T-helper 1 cell treated with Interleukin-12 subunit alpha and Interleukin-12 subunit beta and Interleukin-4 antibody, amounts not matched to agents 30 μg/mL and 1 μg/mL, for 36 hours (primary cell): Measurements from ENCODE around the gene SAMD9L.

Experiments used
- H3K27ac Mint-ChIP-seq: one replicate; pipeline ENCODE4 v1.8.0; 2021; ENCODE audit warnings: mild to moderate bottlenecking, mixed read lengths
- H3K27me3 Mint-ChIP-seq: one replicate; pipeline ENCODE4 v1.8.0; 2021; ENCODE audit warnings: low read depth, mixed read lengths
- H3K36me3 Mint-ChIP-seq: one replicate; pipeline ENCODE4 v1.8.0; 2021; ENCODE audit warnings: low read depth, mixed read lengths
- H3K4me1 Mint-ChIP-seq: one replicate; pipeline ENCODE4 v1.8.0; 2021; ENCODE audit warnings: low read depth, mixed read lengths
- H3K4me3 Mint-ChIP-seq: one replicate; pipeline ENCODE4 v1.8.0; 2021; ENCODE audit warnings: mild to moderate bottlenecking, moderate library complexity, mixed read lengths
- H3K9me3 Mint-ChIP-seq: one replicate; pipeline ENCODE4 v1.8.0; 2021; ENCODE audit warnings: mixed read lengths

Gene SAMD9L

DNA sequence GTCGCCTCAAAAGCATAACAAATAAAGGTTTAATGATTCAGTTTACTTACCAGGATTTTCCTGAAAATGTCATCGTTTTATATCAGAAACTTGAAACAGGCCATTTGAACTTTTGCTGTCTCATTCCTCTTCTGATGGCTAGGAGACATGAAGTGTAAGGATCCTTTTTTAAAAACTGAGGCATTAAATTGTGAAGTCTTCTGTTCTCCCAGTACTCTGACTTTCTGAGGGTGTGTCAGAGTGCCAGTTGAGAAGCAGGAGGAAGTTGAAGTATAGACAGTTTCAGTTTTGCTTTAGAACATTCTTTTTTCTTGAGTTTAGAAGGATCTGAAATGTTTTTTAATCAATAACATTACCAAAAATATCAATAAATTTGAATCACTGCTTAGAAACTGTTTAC, at the start of gene SAMD9L:
Gene SAMD9L, minus strand, starts transcription at position 242 of the 400 bp plus-strand sequence. CDS start 12,414 bp downstream, outside the sequence.
- Mint-ChIP-seq H3K27ac (peak within 1 kb of the TSS; percentile 96), H3K27me3 (no peaks in the 10 kb centered on the region), H3K36me3 (peaks cover 35% of the 10 kb centered on the region), H3K9me3 (peaks cover 4% of the 10 kb centered on the region), H3K4me3 (peak within 1 kb of the TSS; percentile 96), H3K4me1 (peaks cover 40% of the 10 kb centered on the region)

DNA sequence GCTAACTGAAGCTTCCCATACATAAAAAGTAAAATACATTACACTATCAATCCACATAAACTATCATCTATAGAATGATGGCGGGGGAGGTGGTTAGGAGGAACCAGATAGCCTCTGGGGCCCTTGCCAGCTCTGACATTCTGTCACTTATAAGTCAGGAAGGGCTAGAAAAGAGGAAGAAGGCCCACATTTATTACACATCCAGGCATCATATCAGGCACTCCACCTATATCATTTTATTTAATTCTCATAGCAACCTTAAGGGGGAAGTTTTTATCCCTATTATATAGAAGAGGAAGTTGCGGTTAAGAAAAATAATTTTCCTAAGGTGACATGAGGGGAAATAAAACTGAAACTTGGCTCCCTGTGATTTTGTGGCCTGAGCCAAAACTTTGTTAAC, 48.2 kb upstream of the SAMD9L start:
- Mint-ChIP-seq H3K27ac (no peak overlapping the region), H3K27me3 (peaks cover 56% of the 10 kb centered on the region), H3K36me3 (no peaks in the 10 kb centered on the region), H3K4me3 (no peak overlapping the region), H3K4me1 (no peaks in the 10 kb centered on the region), H3K9me3 (no peaks in the 10 kb centered on the region)

DNA sequence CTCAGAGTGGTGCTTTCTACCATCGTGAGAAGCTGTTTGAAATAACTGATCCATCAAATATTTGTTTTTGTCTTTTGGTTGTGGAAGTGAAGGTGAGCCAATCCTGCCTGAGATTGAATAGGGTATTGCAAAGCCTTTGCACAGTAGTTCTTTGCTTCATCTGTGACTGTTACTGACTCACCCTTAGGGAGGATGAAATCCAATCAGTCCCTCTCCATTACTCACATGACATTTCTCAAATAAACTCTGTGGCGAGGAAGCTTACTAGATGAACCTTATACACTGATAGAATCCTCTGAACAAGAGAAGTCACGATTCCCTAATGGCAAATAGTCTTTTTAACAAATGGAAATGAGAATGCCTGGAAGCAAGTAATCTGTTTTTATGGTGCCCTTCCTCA, 46.2 kb upstream of the SAMD9L start:
- H3K27me3 Mint-ChIP-seq = peaks cover 53% of the 10 kb centered on the region

DNA sequence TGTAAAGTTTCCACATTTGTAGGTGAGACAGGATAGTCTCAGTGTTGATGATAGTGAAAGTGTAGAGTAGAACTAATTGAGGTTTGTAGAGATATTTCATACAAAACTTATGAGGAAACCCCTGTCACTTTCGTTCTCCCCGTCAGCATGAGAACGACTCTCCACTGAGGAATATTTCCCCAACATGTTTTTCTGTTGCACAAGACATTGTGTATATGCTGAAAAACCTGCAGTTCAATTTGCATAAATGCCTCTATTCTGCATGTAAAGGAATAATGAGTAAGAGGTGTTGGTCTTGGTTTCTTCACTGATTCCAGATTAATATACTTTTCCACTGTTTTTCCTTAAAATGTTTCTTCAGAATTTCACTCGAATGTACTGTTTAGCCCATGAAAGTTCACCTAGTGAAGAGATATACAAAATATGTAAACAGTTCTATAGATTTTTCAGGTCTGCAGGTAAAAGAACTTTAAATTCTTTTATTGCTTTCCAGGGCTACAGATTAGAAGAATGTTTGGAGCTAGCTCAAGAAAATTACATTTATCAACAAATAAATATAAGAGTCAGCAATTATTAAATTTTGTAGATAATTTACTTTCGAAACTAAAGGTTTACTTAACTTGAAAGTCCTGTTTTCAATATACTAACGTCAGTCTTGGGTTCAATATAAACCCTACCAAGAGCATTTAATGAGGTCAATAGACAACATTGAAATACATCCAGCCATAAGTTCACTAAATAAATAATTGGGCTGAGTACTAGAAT, 40.9 kb upstream of the SAMD9L start:
- H3K36me3 Mint-ChIP-seq = no peaks in the 10 kb centered on the region
- no peaks in the 10 kb centered on the region for H3K9me3 Mint-ChIP-seq
- H3K27me3 Mint-ChIP-seq = peaks cover 45% of the 10 kb centered on the region
- no peak overlapping the region for H3K4me3 Mint-ChIP-seq
- no peak overlapping the region for H3K27ac Mint-ChIP-seq
- no peaks in the 10 kb centered on the region for H3K4me1 Mint-ChIP-seq

More for the DNA sequence above, 46.2 kb upstream of the SAMD9L start:
- H3K4me3 Mint-ChIP-seq = no peak overlapping the region
- no peaks in the 10 kb centered on the region for H3K9me3 Mint-ChIP-seq
- no peaks in the 10 kb centered on the region for H3K36me3 Mint-ChIP-seq
- H3K4me1 Mint-ChIP-seq = no peaks in the 10 kb centered on the region
- H3K27ac Mint-ChIP-seq = no peak overlapping the region

DNA sequence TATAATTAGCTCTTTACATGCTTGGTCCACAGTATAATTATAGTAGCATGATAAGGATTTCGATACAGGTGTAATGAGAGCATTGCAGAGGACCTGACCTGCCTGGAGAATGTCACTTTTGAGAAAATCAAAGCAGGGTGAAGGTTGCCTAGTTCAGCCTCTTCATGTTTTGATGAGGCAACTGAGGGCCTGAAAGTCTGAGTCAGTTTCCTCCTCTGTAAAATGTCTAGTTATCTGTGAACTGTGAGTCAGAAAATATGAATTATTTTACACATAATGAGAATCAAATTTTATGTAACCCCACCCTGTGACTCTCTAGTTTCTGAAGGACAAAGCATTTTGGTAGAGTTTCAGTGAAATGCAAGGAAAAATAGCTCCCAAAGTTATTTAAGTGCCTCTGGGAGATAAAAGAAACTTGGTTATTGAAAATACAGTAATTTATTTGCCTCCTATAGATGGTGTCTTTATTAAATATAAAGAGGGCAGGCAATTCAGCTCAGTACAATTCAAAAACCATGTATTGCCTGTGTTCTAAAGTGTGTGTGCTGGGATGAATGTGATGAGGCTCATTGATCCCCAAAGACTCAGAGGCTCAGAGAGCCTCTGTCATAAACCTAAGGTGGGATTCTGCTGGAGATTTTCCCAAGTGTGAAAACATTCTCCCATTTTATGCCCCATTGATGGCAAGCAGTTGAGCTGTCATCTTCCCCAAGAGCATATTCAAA, 37.3 kb upstream of the SAMD9L start:
- Mint-ChIP-seq H3K36me3 (no peaks in the 10 kb centered on the region), H3K27ac (no peak overlapping the region), H3K4me3 (no peak overlapping the region), H3K27me3 (peaks cover 50% of the 10 kb centered on the region), H3K9me3 (no peaks in the 10 kb centered on the region), H3K4me1 (no peaks in the 10 kb centered on the region)

DNA sequence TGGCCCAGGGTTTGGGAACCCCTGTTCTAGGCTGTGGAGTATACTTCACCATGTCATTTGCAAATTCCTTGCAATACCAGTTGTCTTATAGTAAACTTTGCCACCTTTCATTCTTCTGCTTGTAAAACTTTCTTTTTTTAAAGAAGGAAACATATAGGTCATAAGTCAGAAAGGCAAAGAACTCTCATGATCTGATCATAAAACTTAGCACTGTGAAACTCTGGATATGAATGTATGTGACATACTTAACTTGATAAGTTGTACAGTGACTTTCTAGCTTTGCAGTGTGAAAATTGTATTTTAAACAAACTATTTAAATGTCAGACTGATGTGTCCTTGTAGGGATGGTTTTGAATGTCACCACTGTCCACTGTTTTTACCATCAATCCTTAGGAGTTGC, 31.0 kb upstream of the SAMD9L start:
- H3K9me3 Mint-ChIP-seq = no peaks in the 10 kb centered on the region

DNA sequence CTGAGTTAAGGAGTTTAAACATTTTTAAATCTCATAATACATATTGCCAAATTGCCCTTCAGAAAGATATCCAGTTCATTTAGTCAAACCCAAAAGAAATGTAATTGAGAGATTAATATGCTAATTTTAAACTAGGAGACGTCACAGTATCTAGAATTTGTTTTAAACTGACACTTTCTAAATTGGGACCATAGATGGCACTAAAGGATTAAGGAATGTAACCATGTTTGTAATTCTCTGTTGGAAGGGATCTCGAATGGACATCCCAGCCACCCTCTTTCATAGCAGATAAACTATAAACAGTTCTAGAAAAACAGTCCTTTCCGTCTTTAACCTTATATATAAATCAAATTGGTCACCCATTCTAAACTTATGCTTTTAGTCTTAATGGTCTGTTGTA, 30.0 kb upstream of the SAMD9L start:
- Mint-ChIP-seq H3K27ac (no peak overlapping the region), H3K4me3 (no peak overlapping the region), H3K9me3 (peaks cover 7% of the 10 kb centered on the region), H3K27me3 (peaks cover 45% of the 10 kb centered on the region), H3K36me3 (no peaks in the 10 kb centered on the region), H3K4me1 (no peaks in the 10 kb centered on the region)

More for the DNA sequence above, 31.0 kb upstream of the SAMD9L start:
- no peak overlapping the region for H3K4me3 Mint-ChIP-seq
- H3K4me1 Mint-ChIP-seq = no peaks in the 10 kb centered on the region
- peaks cover 47% of the 10 kb centered on the region for H3K27me3 Mint-ChIP-seq
- no peaks in the 10 kb centered on the region for H3K36me3 Mint-ChIP-seq
- H3K27ac Mint-ChIP-seq = no peak overlapping the region

DNA sequence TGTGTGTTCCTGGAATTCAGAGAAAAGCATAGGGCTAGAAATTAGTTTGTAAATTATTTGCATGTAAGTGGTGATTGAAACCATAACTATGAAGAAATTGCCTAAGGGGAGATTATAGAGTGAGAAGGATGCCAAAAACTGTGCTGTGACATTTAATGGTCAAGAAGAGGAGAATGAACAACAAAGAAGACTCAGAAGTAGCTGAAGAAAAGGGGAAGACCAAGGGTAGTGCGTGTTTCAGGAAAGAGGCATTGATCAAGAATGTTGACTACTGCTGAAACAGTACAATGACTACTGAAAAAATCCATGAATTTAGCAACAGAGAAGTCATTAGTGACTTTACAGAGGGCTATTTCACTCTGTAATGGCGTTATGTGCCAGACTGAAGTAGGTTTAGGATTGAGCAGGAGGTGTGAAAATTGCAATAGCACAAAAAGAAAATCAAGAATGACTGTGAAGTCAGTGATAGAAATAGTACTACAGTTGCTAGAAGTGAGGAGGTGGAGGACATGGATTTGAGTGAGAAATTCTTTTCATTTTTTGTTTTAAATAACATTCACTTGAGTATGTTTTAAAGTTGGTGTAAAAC, 28.9 kb upstream of the SAMD9L start:
- Mint-ChIP-seq H3K4me3 (no peak overlapping the region), H3K9me3 (peaks cover 13% of the 10 kb centered on the region), H3K36me3 (no peaks in the 10 kb centered on the region), H3K4me1 (no peaks in the 10 kb centered on the region), H3K27ac (no peak overlapping the region), H3K27me3 (peaks cover 37% of the 10 kb centered on the region)

DNA sequence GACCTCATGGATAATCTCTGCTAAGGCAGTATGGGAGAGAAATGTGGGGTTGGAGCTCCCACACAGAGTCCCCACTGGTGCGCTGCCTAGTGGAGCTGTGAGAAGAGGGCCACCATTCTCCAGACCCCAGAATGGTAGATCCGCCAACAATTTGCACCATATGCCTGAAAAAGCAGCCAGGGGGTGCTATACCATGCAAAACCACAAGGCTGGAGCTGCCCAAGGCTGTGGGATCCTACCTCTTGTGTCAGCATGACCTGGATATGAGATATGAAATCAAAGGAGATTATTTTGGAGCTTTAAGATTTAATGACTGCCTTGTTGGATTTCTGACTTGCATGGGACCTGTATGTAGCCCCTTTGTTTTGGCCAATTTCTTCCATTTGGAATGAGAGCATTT, 27.0 kb upstream of the SAMD9L start:
- Mint-ChIP-seq H3K36me3 (no peaks in the 10 kb centered on the region), H3K27me3 (peaks cover 28% of the 10 kb centered on the region), H3K4me1 (no peaks in the 10 kb centered on the region), H3K27ac (no peak overlapping the region), H3K9me3 (peaks cover 27% of the 10 kb centered on the region), H3K4me3 (no peak overlapping the region)

DNA sequence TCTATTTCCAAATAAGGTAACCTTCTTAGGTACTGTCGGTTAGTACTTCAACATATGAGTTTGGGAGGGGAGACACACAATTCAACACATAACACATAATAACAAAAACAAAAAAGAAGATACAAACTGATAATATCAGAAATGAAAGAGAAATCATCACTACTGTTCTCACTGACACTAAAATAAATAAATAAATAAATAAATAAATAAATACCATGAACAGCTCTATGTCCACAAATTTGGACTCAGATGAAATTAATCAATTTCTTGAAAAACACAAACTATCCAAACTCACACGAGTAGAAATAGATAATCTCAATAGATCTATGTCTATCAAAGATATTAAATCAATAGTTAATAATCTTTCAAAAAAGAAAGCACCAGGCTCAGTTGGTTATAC, 24.5 kb upstream of the SAMD9L start:
- H3K36me3 Mint-ChIP-seq = peaks cover 5% of the 10 kb centered on the region

DNA sequence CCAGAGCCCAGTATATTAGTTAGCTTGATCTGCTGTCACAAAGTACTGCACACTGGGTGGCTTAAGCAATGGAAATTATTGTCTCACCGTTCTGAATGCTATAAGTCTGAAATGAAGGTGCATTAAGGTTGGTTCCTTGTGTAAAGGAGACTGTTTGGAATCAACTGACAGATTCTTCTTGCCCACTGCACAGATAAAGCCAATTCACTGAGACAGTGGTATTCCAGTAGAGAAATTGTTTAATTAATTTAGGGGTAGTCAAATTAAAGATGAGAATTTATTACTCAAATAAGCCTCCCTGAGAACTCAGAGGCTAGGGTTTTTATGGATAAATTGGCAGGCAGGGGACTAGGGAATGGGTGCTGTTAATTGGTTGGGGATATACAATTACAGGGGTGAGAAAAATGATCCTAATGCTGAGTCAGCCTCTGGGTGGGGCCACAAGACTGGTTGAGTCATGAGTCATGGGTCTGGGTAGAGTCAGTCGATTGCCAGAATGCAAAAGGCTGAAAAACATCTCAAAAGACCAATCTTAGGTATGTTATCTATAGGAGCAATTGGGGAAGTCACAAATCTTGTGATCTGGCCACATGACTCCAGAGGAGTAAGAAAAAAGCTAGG, 23.5 kb upstream of the SAMD9L start:
- no peak overlapping the region for H3K4me3 Mint-ChIP-seq

More for the DNA sequence above, 24.5 kb upstream of the SAMD9L start:
- Mint-ChIP-seq H3K4me1 (no peaks in the 10 kb centered on the region), H3K27ac (no peak overlapping the region), H3K27me3 (peaks cover 19% of the 10 kb centered on the region), H3K9me3 (peaks cover 35% of the 10 kb centered on the region), H3K4me3 (no peak overlapping the region)

DNA sequence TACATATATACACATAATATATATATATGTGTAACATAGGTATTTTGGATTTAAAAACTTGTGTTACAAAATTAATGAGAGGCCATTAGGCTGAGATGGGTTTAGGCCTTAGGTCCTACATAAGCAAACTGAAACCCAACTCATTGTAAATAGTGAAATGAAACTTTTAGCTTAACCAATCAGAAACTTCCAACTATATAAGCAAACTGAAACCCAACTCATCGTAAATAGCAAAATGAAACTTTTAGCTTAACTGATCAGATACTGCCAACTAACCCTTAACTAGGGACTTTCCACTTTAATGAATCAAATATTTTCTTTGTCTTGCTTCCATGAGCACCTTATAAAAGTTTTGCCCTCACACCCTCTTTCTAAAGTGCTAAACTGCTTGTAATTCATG, 17.3 kb upstream of the SAMD9L start:
- Mint-ChIP-seq H3K4me1 (peaks cover 3% of the 10 kb centered on the region), H3K9me3 (peaks cover 34% of the 10 kb centered on the region), H3K36me3 (peaks cover 16% of the 10 kb centered on the region), H3K27ac (no peak overlapping the region), H3K4me3 (no peak overlapping the region), H3K27me3 (peaks cover 4% of the 10 kb centered on the region)

More for the DNA sequence above, 23.5 kb upstream of the SAMD9L start:
- Mint-ChIP-seq H3K27me3 (peaks cover 12% of the 10 kb centered on the region), H3K36me3 (peaks cover 9% of the 10 kb centered on the region), H3K27ac (no peak overlapping the region), H3K9me3 (peaks cover 41% of the 10 kb centered on the region), H3K4me1 (no peaks in the 10 kb centered on the region)

DNA sequence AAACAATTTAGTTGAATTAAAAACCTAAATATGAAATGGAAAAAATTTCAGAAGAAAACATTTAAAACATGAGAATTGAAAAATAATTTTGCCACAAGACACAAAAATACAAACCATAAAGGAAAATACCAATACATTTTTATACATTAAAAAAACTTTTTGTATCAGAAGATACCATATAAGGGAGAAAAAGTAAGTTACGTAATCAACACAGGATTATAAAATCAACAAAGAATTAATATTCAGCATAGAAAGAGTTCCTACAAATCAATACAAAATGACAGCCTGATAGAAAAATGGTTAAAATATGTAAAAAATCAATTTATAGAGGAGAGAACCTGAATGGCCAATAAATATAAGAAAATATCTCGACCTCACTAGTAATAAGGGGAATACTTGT, 16.6 kb upstream of the SAMD9L start:
- no peak overlapping the region for H3K4me3 Mint-ChIP-seq
- peaks cover 34% of the 10 kb centered on the region for H3K9me3 Mint-ChIP-seq
- peaks cover 16% of the 10 kb centered on the region for H3K36me3 Mint-ChIP-seq
- H3K27ac Mint-ChIP-seq = no peak overlapping the region
- peaks cover 4% of the 10 kb centered on the region for H3K27me3 Mint-ChIP-seq
- peaks cover 3% of the 10 kb centered on the region for H3K4me1 Mint-ChIP-seq

DNA sequence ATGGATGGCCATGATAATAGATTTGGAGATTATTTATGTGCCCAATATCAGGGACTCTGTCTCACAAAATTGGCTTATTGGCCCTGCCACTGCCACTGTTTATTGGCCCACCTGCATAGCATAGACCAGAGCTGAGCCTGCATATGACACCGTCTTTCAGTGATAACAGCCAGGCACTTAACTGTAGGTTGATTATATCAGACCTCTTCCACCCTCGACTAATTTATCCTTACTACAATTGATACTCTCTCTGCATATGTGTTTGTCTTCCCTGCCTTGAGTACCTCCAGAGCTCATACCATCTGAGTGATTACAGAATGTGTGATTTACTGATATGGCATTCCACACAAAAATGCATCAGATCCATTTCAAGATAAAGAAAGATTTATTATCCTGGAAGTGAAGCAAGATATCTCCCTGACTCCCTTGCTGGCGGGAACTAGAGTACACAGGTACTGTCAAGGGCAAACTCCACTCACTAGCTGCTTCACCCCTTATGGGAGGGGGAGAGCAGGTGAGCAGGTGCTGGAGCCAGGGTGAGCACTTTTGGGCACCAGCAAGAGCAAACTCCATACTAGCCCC, 13.1 kb upstream of the SAMD9L start:
- Mint-ChIP-seq H3K36me3 (peaks cover 7% of the 10 kb centered on the region), H3K27ac (no peak overlapping the region), H3K4me3 (no peak overlapping the region), H3K27me3 (no peaks in the 10 kb centered on the region), H3K9me3 (peaks cover 23% of the 10 kb centered on the region), H3K4me1 (peaks cover 8% of the 10 kb centered on the region)
